Measurements from ENCODE around the gene CYP4F3. TPM values are rescaled to one million over a fixed set of nuclear protein-coding genes. Genes with fewer than 3 reads are reported as not detected.

CYP4F3 gene
- total RNA-seq, 1 experiment from 2014 or later: 0.04 TPM

DNA sequence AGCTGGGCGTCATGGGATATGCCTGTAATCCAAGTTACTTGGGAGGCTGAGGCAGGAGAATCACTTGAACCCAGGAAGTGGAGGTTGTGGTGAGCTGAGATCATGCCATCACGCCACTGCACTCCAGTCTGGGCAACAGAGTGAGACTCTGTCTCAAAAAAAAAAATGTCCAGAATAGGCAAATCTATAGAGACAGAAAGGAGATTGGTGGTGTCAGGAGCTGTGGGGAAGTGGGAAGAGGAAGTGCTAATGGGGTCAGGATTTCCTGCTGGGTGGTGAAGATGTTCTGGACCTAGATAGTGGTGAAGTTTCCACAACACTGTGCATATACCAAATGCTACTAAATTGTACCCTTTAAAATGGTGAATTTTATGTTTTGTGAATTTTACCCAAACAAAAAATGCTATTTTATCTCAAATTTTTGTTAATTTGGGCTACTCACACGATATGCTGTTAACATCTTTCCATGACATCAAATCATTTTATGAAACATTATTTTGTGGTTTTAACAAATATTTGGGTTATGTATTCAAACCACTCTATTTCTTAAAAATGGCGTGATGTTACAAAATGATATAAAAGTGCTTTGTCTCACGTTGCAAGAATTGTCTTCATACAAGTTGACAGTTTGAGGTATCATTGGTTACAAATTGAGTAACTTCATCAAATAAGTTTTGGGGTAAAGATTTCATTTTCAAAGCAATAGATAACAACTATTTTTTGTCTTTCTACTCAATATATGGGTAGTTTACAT is 7.4 kb upstream of the CYP4F3 start (continued):
- TF ChIP-seq, protein P1, sequence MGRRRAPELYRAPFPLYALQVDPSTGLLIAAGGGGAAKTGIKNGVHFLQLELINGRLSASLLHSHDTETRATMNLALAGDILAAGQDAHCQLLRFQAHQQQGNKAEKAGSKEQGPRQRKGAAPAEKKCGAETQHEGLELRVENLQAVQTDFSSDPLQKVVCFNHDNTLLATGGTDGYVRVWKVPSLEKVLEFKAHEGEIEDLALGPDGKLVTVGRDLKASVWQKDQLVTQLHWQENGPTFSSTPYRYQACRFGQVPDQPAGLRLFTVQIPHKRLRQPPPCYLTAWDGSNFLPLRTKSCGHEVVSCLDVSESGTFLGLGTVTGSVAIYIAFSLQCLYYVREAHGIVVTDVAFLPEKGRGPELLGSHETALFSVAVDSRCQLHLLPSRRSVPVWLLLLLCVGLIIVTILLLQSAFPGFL (CRISPR knock-in tag; IDR thresholded peaks at IDR 0.05; ENCODE audit: borderline replicate concordance): no peak

DNA sequence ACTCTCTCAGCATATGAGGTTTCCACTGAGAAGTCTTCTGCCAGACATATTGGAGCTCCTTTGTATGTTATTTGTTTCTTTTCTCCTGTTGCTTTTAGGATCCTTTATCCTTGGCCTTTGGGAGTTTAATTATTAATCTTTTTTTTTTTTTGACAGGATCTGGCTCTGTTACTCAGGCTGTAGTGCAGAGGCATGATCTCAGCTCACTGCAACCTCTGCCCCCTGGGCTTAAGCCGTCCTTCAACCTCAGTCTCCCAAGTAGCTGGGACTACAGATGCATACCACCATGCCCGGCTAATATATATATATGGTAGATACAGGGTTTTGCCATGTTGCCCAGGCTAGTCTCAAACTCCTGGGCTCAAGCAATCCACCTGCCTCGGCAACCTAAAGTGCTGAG is 6.6 kb upstream of the CYP4F3 start:
- peaks cover 54% of the 10 kb centered on the region for H3K9me3 Mint-ChIP-seq
- DNase-seq (ENCODE audit: low spot score): no peak

DNA sequence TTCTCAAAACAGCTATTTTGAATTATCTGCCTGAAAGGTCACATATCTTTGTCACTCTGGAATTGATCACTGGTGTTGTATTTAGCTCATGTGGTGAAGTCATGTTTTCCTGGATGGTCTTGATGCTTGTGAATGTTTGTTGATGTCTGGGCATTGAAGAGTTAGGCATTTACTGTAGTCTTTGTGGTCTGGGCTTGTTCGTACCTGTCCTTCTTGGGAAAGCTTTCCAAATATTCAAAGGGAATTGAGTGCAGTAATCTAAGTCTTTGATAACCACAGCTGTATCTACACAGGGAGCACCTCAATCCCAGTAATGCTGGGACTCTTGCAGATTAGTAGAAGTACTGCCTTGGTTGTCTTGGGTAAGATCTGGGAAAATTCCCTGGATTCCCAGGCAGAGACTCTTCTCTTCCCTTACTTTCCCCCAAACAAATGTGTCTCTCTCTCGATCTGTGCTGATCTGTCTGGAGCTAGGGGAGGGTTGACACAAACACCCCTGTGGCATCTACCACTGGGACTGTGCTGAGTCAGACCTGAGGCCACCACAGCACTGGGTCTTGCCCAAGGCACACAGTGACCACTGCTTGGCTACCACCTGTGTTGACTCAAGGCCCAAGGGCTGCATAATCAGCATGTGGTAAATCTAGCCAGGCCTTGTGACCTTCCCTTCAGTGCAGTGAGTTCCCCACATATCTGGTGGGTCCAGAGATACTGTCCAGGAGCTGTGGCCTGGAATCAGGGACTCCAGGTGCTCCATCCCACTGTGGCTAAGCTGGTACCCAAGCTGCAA is 5.5 kb upstream of the CYP4F3 start:
- ATAC-seq: no peak
- H3K36me3 Mint-ChIP-seq: peaks cover 37% of the 10 kb centered on the region
- no peak overlapping the region for H3K27ac Mint-ChIP-seq
- peaks cover 64% of the 10 kb centered on the region for H3K9me3 Mint-ChIP-seq
- ChIA-PET POLR2A (no interaction called here), CTCF (no interaction called here)
- no peak for DNase-seq (ENCODE audit: low spot score)
- H3K4me3 Mint-ChIP-seq: no peak overlapping the region
- H3K27me3 Mint-ChIP-seq (ENCODE audit: low read depth): peaks cover 15% of the 10 kb centered on the region
- H3K4me1 Mint-ChIP-seq: no peaks in the 10 kb centered on the region
- TF ChIP-seq ZNF396 (CRISPR knock-in tag; IDR thresholded peaks at IDR 0.05; ENCODE audit: borderline replicate concordance): no peak
- TF ChIP-seq, protein P2, sequence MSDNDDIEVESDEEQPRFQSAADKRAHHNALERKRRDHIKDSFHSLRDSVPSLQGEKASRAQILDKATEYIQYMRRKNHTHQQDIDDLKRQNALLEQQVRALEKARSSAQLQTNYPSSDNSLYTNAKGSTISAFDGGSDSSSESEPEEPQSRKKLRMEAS (CRISPR knock-in tag; IDR thresholded peaks at IDR 0.05): no peak
- TF ChIP-seq, protein P3, sequence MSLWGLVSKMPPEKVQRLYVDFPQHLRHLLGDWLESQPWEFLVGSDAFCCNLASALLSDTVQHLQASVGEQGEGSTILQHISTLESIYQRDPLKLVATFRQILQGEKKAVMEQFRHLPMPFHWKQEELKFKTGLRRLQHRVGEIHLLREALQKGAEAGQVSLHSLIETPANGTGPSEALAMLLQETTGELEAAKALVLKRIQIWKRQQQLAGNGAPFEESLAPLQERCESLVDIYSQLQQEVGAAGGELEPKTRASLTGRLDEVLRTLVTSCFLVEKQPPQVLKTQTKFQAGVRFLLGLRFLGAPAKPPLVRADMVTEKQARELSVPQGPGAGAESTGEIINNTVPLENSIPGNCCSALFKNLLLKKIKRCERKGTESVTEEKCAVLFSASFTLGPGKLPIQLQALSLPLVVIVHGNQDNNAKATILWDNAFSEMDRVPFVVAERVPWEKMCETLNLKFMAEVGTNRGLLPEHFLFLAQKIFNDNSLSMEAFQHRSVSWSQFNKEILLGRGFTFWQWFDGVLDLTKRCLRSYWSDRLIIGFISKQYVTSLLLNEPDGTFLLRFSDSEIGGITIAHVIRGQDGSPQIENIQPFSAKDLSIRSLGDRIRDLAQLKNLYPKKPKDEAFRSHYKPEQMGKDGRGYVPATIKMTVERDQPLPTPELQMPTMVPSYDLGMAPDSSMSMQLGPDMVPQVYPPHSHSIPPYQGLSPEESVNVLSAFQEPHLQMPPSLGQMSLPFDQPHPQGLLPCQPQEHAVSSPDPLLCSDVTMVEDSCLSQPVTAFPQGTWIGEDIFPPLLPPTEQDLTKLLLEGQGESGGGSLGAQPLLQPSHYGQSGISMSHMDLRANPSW (CRISPR knock-in tag; conservative IDR thresholded peaks at IDR 0.05; ENCODE audit: low read depth): no peak
- TF ChIP-seq NFE2L1 (CRISPR knock-in tag; IDR thresholded peaks at IDR 0.05): no peak
- TF ChIP-seq, protein P4, sequence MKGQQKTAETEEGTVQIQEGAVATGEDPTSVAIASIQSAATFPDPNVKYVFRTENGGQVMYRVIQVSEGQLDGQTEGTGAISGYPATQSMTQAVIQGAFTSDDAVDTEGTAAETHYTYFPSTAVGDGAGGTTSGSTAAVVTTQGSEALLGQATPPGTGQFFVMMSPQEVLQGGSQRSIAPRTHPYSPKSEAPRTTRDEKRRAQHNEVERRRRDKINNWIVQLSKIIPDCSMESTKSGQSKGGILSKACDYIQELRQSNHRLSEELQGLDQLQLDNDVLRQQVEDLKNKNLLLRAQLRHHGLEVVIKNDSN (CRISPR knock-in tag; IDR thresholded peaks at IDR 0.05): no peak
- no peak for TF ChIP-seq KAT7 (CRISPR knock-in tag; IDR thresholded peaks at IDR 0.05; ENCODE audit: borderline replicate concordance)
- TF ChIP-seq, protein P5, sequence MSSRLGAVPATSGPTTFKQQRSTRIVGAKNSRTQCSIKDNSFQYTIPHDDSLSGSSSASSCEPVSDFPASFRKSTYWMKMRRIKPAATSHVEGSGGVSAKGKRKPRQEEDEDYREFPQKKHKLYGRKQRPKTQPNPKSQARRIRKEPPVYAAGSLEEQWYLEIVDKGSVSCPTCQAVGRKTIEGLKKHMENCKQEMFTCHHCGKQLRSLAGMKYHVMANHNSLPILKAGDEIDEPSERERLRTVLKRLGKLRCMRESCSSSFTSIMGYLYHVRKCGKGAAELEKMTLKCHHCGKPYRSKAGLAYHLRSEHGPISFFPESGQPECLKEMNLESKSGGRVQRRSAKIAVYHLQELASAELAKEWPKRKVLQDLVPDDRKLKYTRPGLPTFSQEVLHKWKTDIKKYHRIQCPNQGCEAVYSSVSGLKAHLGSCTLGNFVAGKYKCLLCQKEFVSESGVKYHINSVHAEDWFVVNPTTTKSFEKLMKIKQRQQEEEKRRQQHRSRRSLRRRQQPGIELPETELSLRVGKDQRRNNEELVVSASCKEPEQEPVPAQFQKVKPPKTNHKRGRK (CRISPR knock-in tag; IDR thresholded peaks at IDR 0.05; ENCODE audit: borderline replicate concordance): no peak
- TF ChIP-seq, protein P6, sequence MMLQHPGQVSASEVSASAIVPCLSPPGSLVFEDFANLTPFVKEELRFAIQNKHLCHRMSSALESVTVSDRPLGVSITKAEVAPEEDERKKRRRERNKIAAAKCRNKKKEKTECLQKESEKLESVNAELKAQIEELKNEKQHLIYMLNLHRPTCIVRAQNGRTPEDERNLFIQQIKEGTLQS (CRISPR knock-in tag; conservative IDR thresholded peaks at IDR 0.05): no peak
- TF ChIP-seq ZNF263 (CRISPR knock-in tag; IDR thresholded peaks at IDR 0.05; ENCODE audit: low read depth): no peak
- TF ChIP-seq TEAD4 (CRISPR knock-in tag; IDR thresholded peaks at IDR 0.05): no peak
- TF ChIP-seq TP53 (CRISPR knock-in tag; IDR thresholded peaks at IDR 0.05): no peak

More for the DNA sequence above, 6.6 kb upstream of the CYP4F3 start:
- Mint-ChIP-seq H3K27ac (no peak overlapping the region), H3K36me3 (peaks cover 27% of the 10 kb centered on the region), H3K27me3 (ENCODE audit: low read depth) (peaks cover 6% of the 10 kb centered on the region), H3K4me1 (no peaks in the 10 kb centered on the region), H3K4me3 (no peak overlapping the region)
- ChIA-PET POLR2A (interaction anchor here (0.6 kb wide), 1 partner anchor 1419 kb away, joined by 3 read pairs; no protein-coding TSS in a partner anchor), CTCF (no interaction called here)
- no peak for ATAC-seq
- TF ChIP-seq ZNF671 (CRISPR knock-in tag; IDR thresholded peaks at IDR 0.05) (no peak), ZNF121 (CRISPR knock-in tag; IDR thresholded peaks at IDR 0.05) (no peak), GTF2I (CRISPR knock-in tag; conservative IDR thresholded peaks at IDR 0.05) (no peak), TEAD4 (CRISPR knock-in tag; IDR thresholded peaks at IDR 0.05) (no peak), CREB1 (CRISPR knock-in tag; IDR thresholded peaks at IDR 0.05) (no peak), GRHL2 (CRISPR knock-in tag; IDR thresholded peaks at IDR 0.05; ENCODE audit: insufficient replicate concordance, severe bottlenecking) (no peak)
- TF ChIP-seq, protein P7, sequence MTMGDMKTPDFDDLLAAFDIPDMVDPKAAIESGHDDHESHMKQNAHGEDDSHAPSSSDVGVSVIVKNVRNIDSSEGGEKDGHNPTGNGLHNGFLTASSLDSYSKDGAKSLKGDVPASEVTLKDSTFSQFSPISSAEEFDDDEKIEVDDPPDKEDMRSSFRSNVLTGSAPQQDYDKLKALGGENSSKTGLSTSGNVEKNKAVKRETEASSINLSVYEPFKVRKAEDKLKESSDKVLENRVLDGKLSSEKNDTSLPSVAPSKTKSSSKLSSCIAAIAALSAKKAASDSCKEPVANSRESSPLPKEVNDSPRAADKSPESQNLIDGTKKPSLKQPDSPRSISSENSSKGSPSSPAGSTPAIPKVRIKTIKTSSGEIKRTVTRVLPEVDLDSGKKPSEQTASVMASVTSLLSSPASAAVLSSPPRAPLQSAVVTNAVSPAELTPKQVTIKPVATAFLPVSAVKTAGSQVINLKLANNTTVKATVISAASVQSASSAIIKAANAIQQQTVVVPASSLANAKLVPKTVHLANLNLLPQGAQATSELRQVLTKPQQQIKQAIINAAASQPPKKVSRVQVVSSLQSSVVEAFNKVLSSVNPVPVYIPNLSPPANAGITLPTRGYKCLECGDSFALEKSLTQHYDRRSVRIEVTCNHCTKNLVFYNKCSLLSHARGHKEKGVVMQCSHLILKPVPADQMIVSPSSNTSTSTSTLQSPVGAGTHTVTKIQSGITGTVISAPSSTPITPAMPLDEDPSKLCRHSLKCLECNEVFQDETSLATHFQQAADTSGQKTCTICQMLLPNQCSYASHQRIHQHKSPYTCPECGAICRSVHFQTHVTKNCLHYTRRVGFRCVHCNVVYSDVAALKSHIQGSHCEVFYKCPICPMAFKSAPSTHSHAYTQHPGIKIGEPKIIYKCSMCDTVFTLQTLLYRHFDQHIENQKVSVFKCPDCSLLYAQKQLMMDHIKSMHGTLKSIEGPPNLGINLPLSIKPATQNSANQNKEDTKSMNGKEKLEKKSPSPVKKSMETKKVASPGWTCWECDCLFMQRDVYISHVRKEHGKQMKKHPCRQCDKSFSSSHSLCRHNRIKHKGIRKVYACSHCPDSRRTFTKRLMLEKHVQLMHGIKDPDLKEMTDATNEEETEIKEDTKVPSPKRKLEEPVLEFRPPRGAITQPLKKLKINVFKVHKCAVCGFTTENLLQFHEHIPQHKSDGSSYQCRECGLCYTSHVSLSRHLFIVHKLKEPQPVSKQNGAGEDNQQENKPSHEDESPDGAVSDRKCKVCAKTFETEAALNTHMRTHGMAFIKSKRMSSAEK (CRISPR knock-in tag; IDR thresholded peaks at IDR 0.05; ENCODE audit: borderline replicate concordance): no peak
- TF ChIP-seq, protein P8, sequence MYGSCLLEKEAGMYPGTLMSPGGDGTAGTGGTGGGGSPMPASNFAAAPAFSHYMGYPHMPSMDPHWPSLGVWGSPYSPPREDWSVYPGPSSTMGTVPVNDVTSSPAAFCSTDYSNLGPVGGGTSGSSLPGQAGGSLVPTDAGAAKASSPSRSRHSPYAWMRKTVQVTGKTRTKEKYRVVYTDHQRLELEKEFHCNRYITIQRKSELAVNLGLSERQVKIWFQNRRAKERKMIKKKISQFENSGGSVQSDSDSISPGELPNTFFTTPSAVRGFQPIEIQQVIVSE (CRISPR knock-in tag; IDR thresholded peaks at IDR 0.05; ENCODE audit: borderline replicate concordance): no peak
